Stomach (tissue), 4 donors: ENCODE data around the gene RSRC1.

Source experiments
- EP300 ChIP-seq: sonication (generic); formaldehyde crosslinking; IDR thresholded peaks from one replicate; pipeline ENCODE4 v1.6.1; 2017; ENCODE audit warnings: antibody characterized with exemption
- POLR2A ChIP-seq, 4 donors: fragments of 450-650 bp; IDR thresholded peaks; one replicate each; pipeline ENCODE4 v1.6.1; 2016; ENCODE audit warnings: antibody characterized with exemption in 4 of 4, control low read depth in 2 of 4, mild to moderate bottlenecking in 1 of 4, moderate library complexity in 1 of 4
- POLR2AphosphoS5 ChIP-seq, 3 donors: sonication (generic); formaldehyde crosslinking; IDR thresholded peaks; one replicate each; pipeline ENCODE4 v1.6.1; 2016; ENCODE audit warnings: antibody characterized with exemption in 3 of 3
- TF ChIP-seq, protein P1 (sequence below), 7 experiments: fragments of 450-650 bp in 4 of 7; fragments of 200-600 bp in 3 of 7; sonication (generic) in 3 of 7; IDR thresholded peaks; one replicate each; pipeline ENCODE4 v1.5.1; 2016 to 2019; ENCODE audit warnings: antibody characterized with exemption in 7 of 7, control low read depth in 2 of 7, mild to moderate bottlenecking in 1 of 7

DNA sequence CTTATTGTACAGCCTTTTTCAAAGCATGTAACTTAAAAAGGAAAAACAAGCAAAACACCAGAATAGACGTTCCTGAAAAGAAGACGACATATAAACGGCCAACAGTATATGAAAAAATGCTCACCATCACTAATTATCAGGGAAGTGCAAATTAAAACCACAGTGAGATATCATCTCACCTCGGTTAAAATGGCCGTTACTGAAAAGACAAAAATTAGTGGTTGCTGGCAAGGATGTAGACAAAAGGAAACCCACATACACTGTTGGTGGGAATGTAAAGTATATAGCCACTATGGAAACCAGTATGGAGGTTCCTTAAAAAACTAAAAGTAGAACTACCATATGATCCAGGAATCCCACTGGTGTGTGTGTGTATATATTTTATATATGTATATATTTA, 396.6 kb downstream of the RSRC1 start:
- TF ChIP-seq EP300 (no peak), POLR2A (IDR thresholded peaks at IDR 0.05) (no peak), POLR2AphosphoS5 (IDR thresholded peaks at IDR 0.05) (no peak)
- TF ChIP-seq, protein P1, sequence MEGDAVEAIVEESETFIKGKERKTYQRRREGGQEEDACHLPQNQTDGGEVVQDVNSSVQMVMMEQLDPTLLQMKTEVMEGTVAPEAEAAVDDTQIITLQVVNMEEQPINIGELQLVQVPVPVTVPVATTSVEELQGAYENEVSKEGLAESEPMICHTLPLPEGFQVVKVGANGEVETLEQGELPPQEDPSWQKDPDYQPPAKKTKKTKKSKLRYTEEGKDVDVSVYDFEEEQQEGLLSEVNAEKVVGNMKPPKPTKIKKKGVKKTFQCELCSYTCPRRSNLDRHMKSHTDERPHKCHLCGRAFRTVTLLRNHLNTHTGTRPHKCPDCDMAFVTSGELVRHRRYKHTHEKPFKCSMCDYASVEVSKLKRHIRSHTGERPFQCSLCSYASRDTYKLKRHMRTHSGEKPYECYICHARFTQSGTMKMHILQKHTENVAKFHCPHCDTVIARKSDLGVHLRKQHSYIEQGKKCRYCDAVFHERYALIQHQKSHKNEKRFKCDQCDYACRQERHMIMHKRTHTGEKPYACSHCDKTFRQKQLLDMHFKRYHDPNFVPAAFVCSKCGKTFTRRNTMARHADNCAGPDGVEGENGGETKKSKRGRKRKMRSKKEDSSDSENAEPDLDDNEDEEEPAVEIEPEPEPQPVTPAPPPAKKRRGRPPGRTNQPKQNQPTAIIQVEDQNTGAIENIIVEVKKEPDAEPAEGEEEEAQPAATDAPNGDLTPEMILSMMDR (IDR thresholded peaks at IDR 0.05) = no peak
